GM03348 (cell line): Measurements from ENCODE around the gene CACNG7.
"Not testable (repeated sequence)": the region's sequence is repeated elsewhere in the genome, so short reads cannot be mapped to it uniquely, and the experiment has no call there.

ENCODE experiments used
- DNase-seq: peaks from one replicate; pipeline ENCODE4 v3.0.0; 2012; ENCODE audit warnings: low spot score

The CACNG7 gene

DNA sequence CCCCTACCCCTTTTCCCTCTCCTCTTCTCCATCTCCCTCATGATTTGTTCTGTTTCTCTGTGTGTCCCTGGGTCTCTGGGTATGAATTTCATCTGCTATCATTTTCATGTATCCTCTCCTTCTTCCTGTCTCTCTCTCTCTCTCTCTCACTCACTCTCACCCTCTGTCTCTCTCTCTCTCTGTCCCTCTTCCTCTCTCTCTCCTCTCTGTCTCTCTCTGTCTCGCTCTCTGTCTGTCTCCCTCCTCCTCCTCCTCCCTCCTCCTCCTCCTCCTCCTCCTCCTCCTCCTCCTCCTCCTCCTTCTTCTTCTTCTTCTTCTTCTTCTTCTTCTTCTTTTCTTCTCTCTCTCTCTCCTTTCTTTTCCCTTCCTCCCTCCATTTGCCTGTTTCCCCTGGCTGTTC, 3.3 kb upstream of the CACNG7 start:
- DNase-seq: no peak

DNA sequence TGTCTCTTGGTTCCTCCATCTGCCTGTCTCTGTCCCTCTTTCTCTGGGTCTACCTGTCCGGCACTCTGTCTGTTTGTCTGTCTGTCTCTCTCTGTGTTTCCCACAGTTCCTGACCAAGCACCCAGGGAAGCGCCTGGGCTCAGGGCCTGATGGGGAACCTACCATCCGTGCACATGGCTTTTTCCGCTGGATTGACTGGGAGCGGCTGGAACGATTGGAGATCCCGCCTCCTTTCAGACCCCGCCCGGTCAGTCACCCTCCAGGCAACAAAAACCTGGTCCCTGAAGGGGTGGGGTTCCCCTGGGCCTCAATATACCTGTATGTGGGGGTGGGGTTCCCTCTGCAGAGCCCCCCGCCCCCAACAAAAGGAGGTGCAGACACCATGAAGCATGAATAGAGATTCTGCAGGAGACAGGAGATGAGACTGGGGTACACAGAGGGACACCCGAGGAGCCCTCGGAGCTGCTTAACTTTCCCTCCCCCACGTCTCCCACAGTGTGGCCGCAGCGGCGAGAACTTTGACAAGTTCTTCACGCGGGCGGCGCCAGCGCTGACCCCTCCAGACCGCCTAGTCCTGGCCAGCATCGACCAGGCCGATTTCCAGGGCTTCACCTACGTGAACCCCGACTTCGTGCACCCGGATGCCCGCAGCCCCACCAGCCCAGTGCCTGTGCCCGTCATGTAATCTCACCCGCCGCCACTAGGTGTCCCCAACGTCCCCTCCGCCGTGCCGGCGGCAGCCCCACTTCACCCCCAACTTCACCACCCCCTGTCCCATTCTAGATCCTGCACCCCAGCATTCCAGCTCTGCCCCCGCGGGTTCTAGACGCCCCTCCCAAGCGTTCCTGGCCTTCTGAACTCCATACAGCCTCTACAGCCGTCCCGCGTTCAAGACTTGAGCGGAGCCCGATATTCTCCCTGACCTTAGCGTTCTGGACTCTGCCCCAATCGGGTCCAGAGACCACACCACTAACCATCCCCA, 2.6 kb upstream of the CACNG7 start:
- peak; percentile 89 for DNase-seq

DNA sequence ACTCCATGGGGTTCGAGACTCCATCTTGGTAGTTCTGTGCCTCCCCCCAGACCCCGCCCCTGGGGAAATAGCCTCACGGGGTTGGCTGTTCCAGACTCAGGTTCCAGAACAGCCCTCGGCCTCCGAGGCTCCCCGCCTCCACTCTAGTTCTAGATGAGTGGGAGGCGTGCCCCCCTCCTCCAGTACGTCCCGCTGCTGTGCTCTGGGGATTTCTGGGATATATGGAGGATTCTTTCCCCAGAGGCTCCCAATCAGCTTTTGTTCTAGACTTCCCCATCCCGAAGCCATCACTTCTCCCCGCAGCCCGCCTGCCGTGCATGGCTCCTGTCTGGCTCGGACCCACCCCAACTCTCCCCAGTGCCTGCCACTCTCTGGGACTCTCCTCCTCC, 1.9 kb upstream of the CACNG7 start:
- no peak for DNase-seq

DNA sequence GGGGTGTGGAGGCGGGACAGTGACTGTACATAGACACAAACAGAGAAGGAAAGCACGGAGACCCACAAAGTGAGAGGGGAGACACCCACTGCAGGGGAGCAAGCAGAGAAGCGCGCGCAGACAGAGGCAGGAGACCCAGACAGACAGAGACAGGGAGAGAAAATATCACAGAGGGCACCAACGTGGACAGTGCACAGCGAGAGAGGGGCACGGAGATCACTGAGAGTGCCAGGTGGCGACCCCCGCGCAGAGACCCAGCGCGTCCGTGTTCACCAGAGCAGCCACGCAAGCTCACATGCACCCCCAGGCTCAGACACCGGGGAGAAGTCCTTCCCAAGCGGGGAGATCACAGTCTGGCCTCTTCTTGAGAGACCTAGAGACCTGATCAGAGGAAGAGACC, 1.4 kb upstream of the CACNG7 start:
- no peak for DNase-seq

- peak; percentile 69 for DNase-seq
Observed at GRCh38 chr19:53908106-53908934, 758 bp upstream of the CACNG7 start.

DNA sequence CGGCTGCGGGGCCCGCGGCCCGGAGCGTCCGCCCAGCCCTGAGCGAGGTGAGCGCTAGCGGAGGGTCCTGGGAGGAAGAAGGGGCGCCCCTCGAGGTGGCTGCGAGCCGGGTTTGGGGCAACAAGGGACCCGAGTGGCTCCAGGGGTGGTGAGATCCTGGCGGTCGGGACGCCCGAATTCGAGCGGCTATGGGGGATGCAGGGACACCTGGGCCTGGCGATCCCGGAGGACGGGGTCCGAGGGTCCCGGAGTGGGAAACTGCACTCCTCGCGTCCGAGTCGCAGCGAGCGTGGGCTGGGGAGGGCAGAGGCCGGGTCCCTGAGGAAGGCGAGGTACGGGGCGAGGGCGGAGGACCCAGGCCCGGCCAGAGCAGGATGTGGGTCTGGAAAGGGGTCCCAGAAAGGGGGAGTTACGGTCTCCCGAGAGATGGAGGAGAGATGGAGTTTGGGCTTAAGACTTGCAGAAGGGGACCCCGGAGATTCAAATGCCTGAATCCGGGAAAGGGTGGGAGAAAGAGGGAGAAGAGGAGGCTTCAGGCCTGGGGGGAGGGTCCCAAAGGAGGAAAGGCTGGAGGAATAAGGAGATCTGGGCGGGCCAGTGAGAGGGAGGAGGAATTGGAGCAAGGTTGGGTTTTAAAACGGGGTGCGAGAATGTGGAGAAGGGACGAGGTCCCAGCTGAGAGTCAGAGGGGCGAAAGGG, 542 bp downstream of the CACNG7 start:
- DNase-seq: no peak

DNA sequence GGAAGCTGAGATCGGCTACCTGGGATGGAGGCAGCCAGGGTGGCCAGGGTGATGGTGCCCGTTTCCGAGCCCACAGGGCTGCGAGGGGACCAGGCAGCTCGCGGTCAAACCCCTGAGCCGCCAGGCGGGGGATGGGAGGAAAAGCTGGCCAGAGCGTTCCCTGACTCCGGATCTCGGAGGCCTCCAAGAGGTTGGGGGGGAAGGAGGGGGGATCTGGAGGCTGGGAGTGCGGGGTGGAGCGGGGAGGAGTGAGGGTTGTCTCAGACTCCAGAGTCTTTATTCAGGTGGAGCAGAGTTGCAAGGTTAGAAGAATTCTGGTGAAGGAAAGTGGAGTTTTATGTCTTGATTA, 1.1 kb downstream of the CACNG7 start:
- DNase-seq: no peak

DNA sequence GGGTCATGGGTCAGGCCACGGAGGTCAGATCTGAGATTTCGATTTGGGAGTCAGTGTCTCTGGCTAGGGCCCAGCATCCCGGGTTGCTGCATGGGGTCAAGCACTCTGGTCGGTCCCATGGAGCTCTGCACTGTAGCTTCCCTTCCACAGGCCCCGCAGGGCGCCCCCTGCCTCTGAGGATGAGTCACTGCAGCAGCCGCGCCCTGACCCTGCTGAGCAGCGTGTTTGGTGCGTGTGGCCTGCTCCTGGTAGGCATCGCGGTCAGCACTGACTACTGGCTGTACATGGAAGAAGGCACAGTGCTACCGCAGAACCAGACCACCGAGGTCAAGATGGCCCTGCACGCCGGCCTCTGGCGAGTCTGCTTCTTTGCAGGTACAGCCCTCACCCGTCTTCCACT, 3.6 kb downstream of the CACNG7 start:
- DNase-seq: no peak

- DNase-seq: no peak
Observed at GRCh38 chr19:53915000-53915399, 5.9 kb downstream of the CACNG7 start.

GRCh38 chr19:53916004-53916403, 6.9 kb downstream of the CACNG7 start:
- DNase-seq: no peak

- no peak for DNase-seq
Observed at GRCh38 chr19:53917356-53917755, 8.3 kb downstream of the CACNG7 start.

GRCh38 chr19:53927739-53928138, 18.7 kb downstream of the CACNG7 start:
- peak; percentile 69 for DNase-seq

GRCh38 chr19:53936029-53936428, 27.0 kb downstream of the CACNG7 start:
- no peak for DNase-seq

- DNase-seq: no peak
Observed at GRCh38 chr19:53942001-53942786, 33.1 kb downstream of the CACNG7 start.

DNA sequence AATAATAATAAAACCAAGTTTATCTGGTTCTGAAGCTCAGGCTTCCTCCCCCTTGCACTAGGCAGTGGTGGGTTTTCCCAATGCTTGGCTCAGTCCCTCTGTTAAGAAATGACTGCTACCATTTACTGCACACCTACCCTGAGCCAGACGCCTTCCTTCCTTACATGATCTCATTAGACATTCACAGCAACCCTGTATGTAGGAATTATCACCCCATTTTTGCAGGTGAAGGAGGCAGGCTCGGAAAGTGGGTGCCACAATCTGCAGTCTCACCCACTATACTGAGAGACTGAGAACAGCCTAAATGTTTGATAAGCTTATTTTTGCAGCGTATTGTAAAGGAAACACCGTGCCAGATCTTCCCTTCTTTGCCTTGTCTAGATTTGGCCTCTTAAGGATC, 35.3 kb downstream of the CACNG7 start:
- no peak for DNase-seq

DNA sequence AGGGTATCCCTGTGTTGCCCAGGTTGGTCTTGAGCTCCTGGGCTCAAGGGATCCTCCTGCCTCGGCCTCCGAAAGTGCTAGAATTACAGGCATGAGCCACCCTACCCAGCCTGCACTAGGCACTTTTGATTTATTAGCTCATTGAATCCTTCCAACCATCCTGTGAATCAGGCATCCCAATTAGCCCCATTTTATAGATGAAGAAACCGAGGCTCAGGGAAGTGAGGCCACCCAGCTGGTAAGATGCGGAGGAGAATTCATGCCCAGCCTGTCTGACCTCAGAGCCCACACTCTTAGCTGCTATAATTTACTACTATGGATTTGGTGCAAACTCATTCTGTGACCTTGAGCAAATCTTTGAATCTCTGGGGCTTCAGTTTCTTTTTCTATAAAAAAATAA, 35.9 kb downstream of the CACNG7 start:
- no peak for DNase-seq

DNA sequence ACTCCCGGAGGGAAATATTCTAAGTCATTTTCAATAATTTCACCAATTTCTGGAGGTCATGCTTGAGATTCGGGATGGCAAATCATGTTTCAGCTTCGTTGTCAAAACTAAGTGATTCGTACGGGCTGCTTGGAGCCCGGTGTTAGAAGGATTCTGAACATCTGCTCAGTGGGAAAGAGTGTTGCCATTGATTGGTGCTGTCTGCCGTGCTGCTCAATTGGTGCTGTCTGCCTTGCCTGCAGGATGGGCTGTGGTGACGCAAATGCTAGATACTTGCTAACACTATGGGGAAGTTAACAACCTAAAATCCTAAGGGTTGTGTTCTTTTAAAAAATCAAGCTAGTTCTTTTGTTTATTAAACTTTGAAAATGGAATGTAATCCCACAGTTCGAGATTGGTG, 36.4 kb downstream of the CACNG7 start:
- DNase-seq: no peak

DNA sequence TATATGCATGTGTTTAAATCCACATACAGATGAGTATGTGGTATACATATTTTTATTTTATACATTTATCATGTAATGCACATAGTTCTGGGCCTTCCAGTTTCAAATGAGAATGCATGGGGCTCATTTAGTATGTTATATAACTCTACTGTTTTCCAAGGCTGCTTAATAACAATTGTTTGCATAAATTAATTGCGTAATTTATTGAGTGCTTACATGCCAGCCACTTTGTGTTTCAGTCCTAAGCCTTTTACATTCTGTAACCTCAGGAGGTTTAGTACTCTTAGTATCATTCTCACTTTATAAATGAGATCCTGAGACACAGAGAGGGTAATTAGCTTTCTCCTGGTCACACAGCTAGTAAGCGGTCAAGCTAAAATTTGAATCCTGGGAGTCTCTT, 36.9 kb downstream of the CACNG7 start:
- no peak for DNase-seq

- DNase-seq: no peak
Observed at GRCh38 chr19:53947624-53948023, 38.5 kb downstream of the CACNG7 start.

DNA sequence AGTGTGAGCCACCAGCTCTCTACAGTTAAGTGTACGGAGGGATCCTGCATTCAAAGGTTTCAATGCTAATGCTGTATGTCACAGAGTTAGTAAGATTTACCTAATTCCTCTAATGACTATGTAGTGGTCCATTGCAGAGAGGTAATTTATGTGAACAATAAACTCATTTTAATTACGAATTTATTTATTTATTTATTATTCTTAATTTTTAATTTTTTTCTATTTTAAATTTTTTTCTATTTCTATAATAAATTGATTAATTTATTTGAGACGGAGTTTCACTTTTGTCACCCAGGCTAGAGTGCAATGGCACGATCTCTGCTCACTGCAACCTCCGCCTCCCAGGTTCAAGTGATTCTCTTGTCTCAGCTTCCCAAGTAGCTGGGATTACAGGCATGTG, 39.5 kb downstream of the CACNG7 start:
- not testable (repeated sequence) for DNase-seq

GRCh38 chr19:53951436-53951835, 42.4 kb downstream of the CACNG7 start:
- DNase-seq: no peak

- DNase-seq: no peak
Observed at GRCh38 chr19:53951947-53952346, 42.9 kb downstream of the CACNG7 start.
